Colonic mucosa (tissue), 4 donors: ENCODE data around the gene AK3. TPM values are rescaled to one million over a fixed set of nuclear protein-coding genes. Genes with fewer than 3 reads are reported as not detected.
"Not testable (repeated sequence)": the region's sequence is repeated elsewhere in the genome, so short reads cannot be mapped to it uniquely, and the experiment has no call there.

Experiments used
- DNase-seq: peaks from one replicate; pipeline ENCODE4 v3.0.0-alpha.2; 2020
- H3K27ac ChIP-seq: fragments of 200-600 bp; one replicate; pipeline ENCODE4 v1.8.0; 2021
- H3K27me3 ChIP-seq: fragments of 200-600 bp; one replicate; pipeline ENCODE4 v1.8.0; 2021
- H3K36me3 ChIP-seq: fragments of 200-600 bp; one replicate; pipeline ENCODE4 v1.8.0; 2021
- H3K4me1 ChIP-seq: fragments of 200-600 bp; one replicate; pipeline ENCODE4 v1.8.0; 2021; ENCODE audit warnings: mild to moderate bottlenecking
- H3K4me3 ChIP-seq: fragments of 200-600 bp; one replicate; pipeline ENCODE4 v1.8.0; 2021
- H3K9ac ChIP-seq, 2 donors: one replicate each; pipeline ENCODE4 v1.7.0; 2013; ENCODE audit warnings: control low read depth in 2 of 2, low read depth in 2 of 2, low read length in 2 of 2
- H3K9me3 ChIP-seq: fragments of 200-600 bp; one replicate; pipeline ENCODE4 v1.8.0; 2021
- CTCF ChIP-seq: fragments of 200-600 bp; IDR thresholded peaks from one replicate; pipeline ENCODE4 v1.8.0; 2022; ENCODE audit warnings: antibody characterized with exemption, mild to moderate bottlenecking
- intact Hi-C: fragments of 100-400 bp; cut with DNase I; formaldehyde crosslinking; loops from one replicate; pipeline ENCODE4 v1.14.1; 2022
- total RNA-seq, 2 donors: library from RNA; stranded (reverse); fragmentation: NEBNext Ultra II Directional in 1 of 2; extraction: Animal tissue kit (Norgen Biotek cat#: 25700) in 1 of 2; gene quantifications; one replicate each; pipeline ENCODE4 v1.2.1, GENCODE V29; 2021
- donor health status: healthy.
- donor health status: DM: no; HTN: no; CAD: no.
- donor health status: DM: no; HTN: no; CAD: no.

Gene AK3
- total RNA-seq, 2 donors from 2014 or later, result 80.3 to 95.7 TPM

- intact Hi-C loops, result no loop called here
- no peak for DNase-seq
- Histone ChIP-seq H3K9me3 (no peaks in the 10 kb centered on the region), H3K9ac (no peak overlapping the region), H3K27me3 (no peaks in the 10 kb centered on the region), H3K27ac (no peak overlapping the region), H3K4me1 (no peaks in the 10 kb centered on the region), H3K4me3 (no peak overlapping the region), H3K36me3 (no peaks in the 10 kb centered on the region)
- no peak for TF ChIP-seq CTCF
Measured at GRCh38 chr9:4781408-4781807, 40.4 kb upstream of the AK3 start.

DNA sequence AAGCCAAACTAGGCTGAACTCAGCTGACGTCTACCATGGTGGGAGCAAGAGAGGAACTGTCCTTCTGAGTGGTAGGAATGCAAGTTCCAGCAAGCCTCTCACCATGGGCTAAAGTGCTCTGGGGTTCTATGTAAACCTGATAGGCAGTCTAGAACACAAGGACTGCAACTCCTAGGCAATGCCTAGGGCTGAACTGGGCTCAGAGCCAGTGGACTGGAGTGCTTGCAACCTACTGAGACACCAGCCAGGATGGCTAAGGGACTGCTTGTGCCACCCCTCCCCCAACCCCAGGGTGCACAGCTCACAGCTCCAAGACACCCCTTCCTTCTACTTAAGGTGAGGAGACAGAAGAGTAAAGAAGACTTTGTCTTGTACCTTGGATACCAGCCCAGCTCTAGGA is 39.6 kb upstream of the AK3 start:
- no peaks in the 10 kb centered on the region for H3K27me3 ChIP-seq
- H3K36me3 ChIP-seq, result no peaks in the 10 kb centered on the region
- H3K27ac ChIP-seq, result no peak overlapping the region
- H3K9ac ChIP-seq, result no peak overlapping the region
- no peak for TF ChIP-seq CTCF
- intact Hi-C loops, result no loop called here
- no peaks in the 10 kb centered on the region for H3K9me3 ChIP-seq
- DNase-seq, result no peak
- no peak overlapping the region for H3K4me3 ChIP-seq
- H3K4me1 ChIP-seq, result no peaks in the 10 kb centered on the region

GRCh38 chr9:4774958-4775357 is 34.0 kb upstream of the AK3 start:
- H3K4me3 ChIP-seq, intact Hi-C loops, H3K27ac ChIP-seq, H3K36me3 ChIP-seq, H3K27me3 ChIP-seq, H3K9ac ChIP-seq, H3K4me1 ChIP-seq, DNase-seq, H3K9me3 ChIP-seq: not testable (repeated sequence)

DNA sequence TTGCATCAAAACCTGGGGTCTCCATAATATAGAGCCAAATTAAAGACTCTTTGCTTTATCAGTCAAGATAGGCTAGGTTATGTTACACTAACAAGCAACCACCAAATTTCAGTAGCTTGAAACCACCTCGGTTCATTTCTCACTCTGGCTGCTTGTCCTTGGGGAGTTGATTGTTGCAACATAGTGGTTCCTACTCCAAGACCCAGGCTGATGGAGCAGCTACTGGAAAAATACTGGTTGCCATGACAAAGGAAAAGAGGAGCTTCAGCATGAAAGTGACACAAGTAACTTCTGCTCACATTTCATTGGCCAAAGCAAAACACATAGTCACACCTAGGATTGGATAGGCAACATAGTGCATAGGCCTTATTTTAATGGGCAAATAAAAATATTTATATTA is 33.2 kb upstream of the AK3 start:
- H3K27me3 ChIP-seq, result no peaks in the 10 kb centered on the region
- H3K4me3 ChIP-seq, result no peak overlapping the region
- H3K4me1 ChIP-seq, result no peaks in the 10 kb centered on the region
- DNase-seq, result no peak
- H3K9ac ChIP-seq, result no peak overlapping the region
- no peaks in the 10 kb centered on the region for H3K9me3 ChIP-seq
- H3K36me3 ChIP-seq, result no peaks in the 10 kb centered on the region
- TF ChIP-seq CTCF, result no peak
- H3K27ac ChIP-seq, result no peak overlapping the region
- intact Hi-C loops, result no loop called here

DNA sequence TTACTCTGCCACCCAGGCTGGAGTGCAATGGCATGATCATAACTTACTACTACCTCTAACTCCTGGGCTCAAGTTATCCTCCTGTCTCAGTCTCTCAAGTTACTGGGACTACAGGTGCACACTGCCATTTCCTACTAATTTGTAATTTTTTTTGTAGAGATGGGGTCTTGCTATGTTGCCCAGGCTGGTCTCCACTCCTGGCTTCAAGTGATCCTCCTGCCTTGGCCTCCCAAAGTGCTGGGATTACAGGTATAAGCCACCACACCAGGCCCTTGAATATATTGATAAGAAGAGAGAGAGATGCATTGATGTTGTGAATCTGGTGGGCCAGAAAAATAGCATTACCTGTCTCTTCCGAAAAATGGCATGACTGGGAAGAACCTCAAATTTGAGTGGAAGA is 30.8 kb upstream of the AK3 start:
- no peak for TF ChIP-seq CTCF
- intact Hi-C loops, result no loop called here
- H3K27ac ChIP-seq, result no peak overlapping the region

GRCh38 chr9:4769321-4770080 is 28.5 kb upstream of the AK3 start:
- intact Hi-C loops, result no loop called here
- Histone ChIP-seq H3K36me3 (no peaks in the 10 kb centered on the region), H3K9ac (no peak overlapping the region), H3K27me3 (no peaks in the 10 kb centered on the region), H3K4me3 (no peak overlapping the region), H3K27ac (no peak overlapping the region), H3K4me1 (no peaks in the 10 kb centered on the region), H3K9me3 (no peaks in the 10 kb centered on the region)
- no peak for TF ChIP-seq CTCF
- DNase-seq, result no peak

More for the DNA sequence above, 30.8 kb upstream of the AK3 start:
- no peaks in the 10 kb centered on the region for H3K36me3 ChIP-seq
- no peak overlapping the region for H3K4me3 ChIP-seq
- H3K4me1 ChIP-seq, result no peaks in the 10 kb centered on the region
- DNase-seq, result no peak
- no peaks in the 10 kb centered on the region for H3K9me3 ChIP-seq
- no peaks in the 10 kb centered on the region for H3K27me3 ChIP-seq
- H3K9ac ChIP-seq, result no peak overlapping the region
